HG03159 (cell line): ENCODE measurements around the gene ZEB1.
"Not testable (repeated sequence)": the region's sequence is repeated elsewhere in the genome, so short reads cannot be mapped to it uniquely, and the experiment has no call there.

Experiments
- ATAC-seq: cut with Tn5 transposase; IDR thresholded peaks from one replicate; pipeline ENCODE4 v1.9.1; 2021; ENCODE audit warnings: mild to moderate bottlenecking, moderate library complexity; ENCODE audit not compliant: unreplicated experiment

ZEB1 gene

GRCh38 chr10:31419394-31420063, 100.5 kb downstream of the ZEB1 start:
- no peak for ATAC-seq

- ATAC-seq, result no peak
Measured at GRCh38 chr10:31421322-31421721, 102.3 kb downstream of the ZEB1 start.

GRCh38 chr10:31422634-31423033, 103.6 kb downstream of the ZEB1 start:
- ATAC-seq, result no peak

GRCh38 chr10:31424473-31424872, 105.5 kb downstream of the ZEB1 start:
- ATAC-seq, result no peak

- ATAC-seq, result no peak
Measured at GRCh38 chr10:31426401-31426800, 107.4 kb downstream of the ZEB1 start.

- ATAC-seq, result not testable (repeated sequence)
Measured at GRCh38 chr10:31427334-31427733, 108.3 kb downstream of the ZEB1 start.

- not testable (repeated sequence) for ATAC-seq
Measured at GRCh38 chr10:31428499-31428898, 109.5 kb downstream of the ZEB1 start.

GRCh38 chr10:31431021-31431420, 112.0 kb downstream of the ZEB1 start:
- ATAC-seq, result no peak

- ATAC-seq, result no peak
Measured at GRCh38 chr10:31437959-31438358, 118.9 kb downstream of the ZEB1 start.

- ATAC-seq, result no peak
Measured at GRCh38 chr10:31451766-31452165, 132.8 kb downstream of the ZEB1 start.

- no peak for ATAC-seq
Measured at GRCh38 chr10:31456468-31456867, 137.5 kb downstream of the ZEB1 start.

GRCh38 chr10:31457858-31458257, 138.8 kb downstream of the ZEB1 start:
- no peak for ATAC-seq

GRCh38 chr10:31458974-31459373, 140.0 kb downstream of the ZEB1 start:
- ATAC-seq, result no peak

GRCh38 chr10:31460242-31460641, 141.2 kb downstream of the ZEB1 start:
- ATAC-seq, result no peak

- ATAC-seq, result no peak
Measured at GRCh38 chr10:31464552-31464951, 145.5 kb downstream of the ZEB1 start.

- ATAC-seq, result no peak
Measured at GRCh38 chr10:31466313-31466712, 147.3 kb downstream of the ZEB1 start.

GRCh38 chr10:31467791-31468535, 148.9 kb downstream of the ZEB1 start:
- no peak for ATAC-seq

- no peak for ATAC-seq
Measured at GRCh38 chr10:31468536-31468859, 149.5 kb downstream of the ZEB1 start.

- ATAC-seq, result no peak
Measured at GRCh38 chr10:31475519-31475918, 156.5 kb downstream of the ZEB1 start.

GRCh38 chr10:31476088-31476487, 157.1 kb downstream of the ZEB1 start:
- ATAC-seq, result no peak

- no peak for ATAC-seq
Measured at GRCh38 chr10:31477584-31477983, 158.6 kb downstream of the ZEB1 start.

GRCh38 chr10:31479752-31480151, 160.7 kb downstream of the ZEB1 start:
- ATAC-seq, result no peak

- ATAC-seq, result no peak
Measured at GRCh38 chr10:31483546-31483945, 164.5 kb downstream of the ZEB1 start.
